ENCODE measurements around the gene CLIC2. TPM values are rescaled to one million over a fixed set of nuclear protein-coding genes. Genes with fewer than 3 reads are reported as not detected.
A peak's percentile ranks its signal among the peaks of the same experiment; 100 is the strongest.
"Not testable (repeated sequence)": the region's sequence is repeated elsewhere in the genome, so short reads cannot be mapped to it uniquely, and the experiment has no call there.

CLIC2 gene
- total RNA-seq (1 to 10 TPM in 1 of 5 donors, under 1 TPM in 4; 0.57 to 1.3 (median 0.72) TPM), total RNA-seq (0.47 to 5.0 (median 1.4) reads per million in 29 experiments)
- 0.29 TPM for total RNA-seq (2013)

DNA sequence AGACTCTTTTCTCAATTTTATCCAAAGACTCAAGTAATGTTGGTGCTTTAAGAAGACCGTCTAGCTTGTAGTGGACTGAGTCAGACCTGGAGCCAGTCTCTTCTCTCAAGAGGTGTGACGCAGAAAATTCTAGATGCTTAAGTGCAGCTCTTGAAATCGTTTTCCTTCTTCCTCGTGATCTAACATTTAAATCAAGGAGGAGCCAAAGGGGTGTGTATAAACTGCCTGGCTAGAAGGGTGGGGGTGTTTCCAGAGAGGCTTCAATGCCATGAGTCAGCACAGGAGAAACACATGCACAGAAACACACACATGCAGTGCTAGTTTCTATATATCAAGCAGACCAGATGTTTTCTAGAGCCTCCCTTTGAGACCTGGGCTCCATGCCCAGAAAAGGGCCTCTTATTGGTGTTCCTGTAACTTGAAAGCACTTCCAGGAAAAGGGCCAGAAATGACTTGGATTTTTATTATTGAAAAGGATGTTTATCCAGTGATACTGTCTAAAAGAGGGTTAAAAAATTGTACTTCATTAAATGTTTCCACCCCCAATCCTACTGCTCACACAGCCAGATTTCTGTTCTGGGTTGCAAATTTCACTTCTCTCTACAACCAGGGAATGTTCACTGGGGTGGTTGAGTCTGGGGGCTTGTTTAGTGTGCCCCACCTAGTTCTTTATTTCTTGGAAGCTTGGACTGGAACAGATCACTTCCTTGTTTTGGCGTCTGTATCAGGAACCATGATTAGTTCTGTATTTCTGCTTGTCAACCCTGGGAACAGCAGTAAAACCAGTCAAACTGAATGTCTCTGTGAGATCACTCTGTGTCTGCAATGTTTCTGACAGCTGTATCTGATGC is at the start of gene CLIC2:
CLIC2 (minus strand) TSS at position 129 of the 851 bp plus-strand sequence. CDS start 187 bp downstream, outside the sequence.
- WGBS (ENCODE audit: insufficient coverage): 63% methylated on average over 1 of the region's 5 CpGs

DNA sequence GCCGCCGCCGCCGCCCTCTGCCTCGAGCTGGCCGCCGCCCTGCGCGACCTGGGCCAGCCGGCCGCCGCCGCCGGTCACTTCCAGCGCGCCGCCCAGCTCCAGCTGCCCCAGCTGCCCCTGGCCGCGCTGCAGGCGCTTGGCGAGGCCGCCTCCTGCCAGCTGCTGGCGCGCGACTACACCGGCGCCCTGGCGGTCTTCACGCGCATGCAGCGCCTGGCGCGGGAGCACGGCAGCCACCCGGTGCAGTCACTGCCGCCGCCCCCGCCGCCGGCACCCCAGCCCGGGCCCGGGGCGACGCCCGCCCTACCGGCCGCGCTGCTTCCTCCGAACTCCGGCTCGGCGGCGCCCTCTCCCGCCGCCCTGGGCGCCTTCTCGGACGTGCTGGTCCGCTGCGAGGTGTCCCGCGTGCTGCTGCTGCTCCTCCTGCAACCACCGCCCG is 48.1 kb upstream of the CLIC2 start:
- H3K36me3 ChIP-seq (ENCODE audit: control insufficient read depth in 2 of 2, extremely low read depth in 1 of 2, insufficient read depth in 1 of 2, low read length in 1 of 2); H3K4me3 Mint-ChIP-seq; H3K4me3 ChIP-seq (ENCODE audit: control insufficient read depth in 1 of 2, extremely low read depth in 1 of 2, low read length in 1 of 2); H3K27me3 ChIP-seq (replicated peaks in 1 of 2; ENCODE audit: control insufficient read depth in 2 of 2, extremely low read depth in 1 of 2, insufficient read depth in 2 of 2, low read length in 1 of 2); H3K36me3 Mint-ChIP-seq; H3K4me1 ChIP-seq (ENCODE audit: control insufficient read depth in 1 of 2, extremely low read depth in 1 of 2, insufficient read depth in 2 of 2, low read length in 2 of 2); H3K27ac ChIP-seq (ENCODE audit: low read length); DNase-seq; H3K27me3 Mint-ChIP-seq; CTCF ChIA-PET; H3K27ac Mint-ChIP-seq; H3K9me3 Mint-ChIP-seq; POLR2A ChIA-PET; H3K9me3 ChIP-seq: not testable (repeated sequence)
- WGBS (ENCODE audit: insufficient coverage): no CpG with 5 or more reads among the region's 64 CpGs
- ATAC-seq (replicated peaks in 1 of 4): peak; percentile 57 to 74 (median 66)
- peaks cover 8 to 12% (median 11%) of the 10 kb centered on the region in 3 donors for H3K4me1 Mint-ChIP-seq

More for the DNA sequence above, at the start of gene CLIC2:
- DNase-seq (no peak), ATAC-seq (replicated peaks in 1 of 4) (no peak)
- Mint-ChIP-seq H3K27me3 (peaks cover 3 to 8% of the 10 kb centered on the region in 2 donors), H3K9me3 (no peaks in the 10 kb centered on the region), H3K27ac (no peak within 1 kb of the TSS), H3K4me1 (no peaks in the 10 kb centered on the region), H3K36me3 (no peaks in the 10 kb centered on the region), H3K4me3 (no peak within 1 kb of the TSS)
- ChIA-PET POLR2A (no interaction called here), CTCF (no interaction called here)
- H3K36me3 ChIP-seq (ENCODE audit: control insufficient read depth in 2 of 2, extremely low read depth in 1 of 2, insufficient read depth in 1 of 2, low read length in 1 of 2): no peaks in the 10 kb centered on the region
- no peak within 1 kb of the TSS for H3K27ac ChIP-seq (ENCODE audit: low read length)
- H3K9me3 ChIP-seq: no peaks in the 10 kb centered on the region
- no peaks in the 10 kb centered on the region for H3K27me3 ChIP-seq (replicated peaks in 1 of 2; ENCODE audit: control insufficient read depth in 2 of 2, extremely low read depth in 1 of 2, insufficient read depth in 2 of 2, low read length in 1 of 2)
- no peaks in the 10 kb centered on the region for H3K4me1 ChIP-seq (ENCODE audit: control insufficient read depth in 1 of 2, extremely low read depth in 1 of 2, insufficient read depth in 2 of 2, low read length in 2 of 2)
- H3K4me3 ChIP-seq (ENCODE audit: control insufficient read depth in 1 of 2, extremely low read depth in 1 of 2, low read length in 1 of 2): no peak within 1 kb of the TSS

DNA sequence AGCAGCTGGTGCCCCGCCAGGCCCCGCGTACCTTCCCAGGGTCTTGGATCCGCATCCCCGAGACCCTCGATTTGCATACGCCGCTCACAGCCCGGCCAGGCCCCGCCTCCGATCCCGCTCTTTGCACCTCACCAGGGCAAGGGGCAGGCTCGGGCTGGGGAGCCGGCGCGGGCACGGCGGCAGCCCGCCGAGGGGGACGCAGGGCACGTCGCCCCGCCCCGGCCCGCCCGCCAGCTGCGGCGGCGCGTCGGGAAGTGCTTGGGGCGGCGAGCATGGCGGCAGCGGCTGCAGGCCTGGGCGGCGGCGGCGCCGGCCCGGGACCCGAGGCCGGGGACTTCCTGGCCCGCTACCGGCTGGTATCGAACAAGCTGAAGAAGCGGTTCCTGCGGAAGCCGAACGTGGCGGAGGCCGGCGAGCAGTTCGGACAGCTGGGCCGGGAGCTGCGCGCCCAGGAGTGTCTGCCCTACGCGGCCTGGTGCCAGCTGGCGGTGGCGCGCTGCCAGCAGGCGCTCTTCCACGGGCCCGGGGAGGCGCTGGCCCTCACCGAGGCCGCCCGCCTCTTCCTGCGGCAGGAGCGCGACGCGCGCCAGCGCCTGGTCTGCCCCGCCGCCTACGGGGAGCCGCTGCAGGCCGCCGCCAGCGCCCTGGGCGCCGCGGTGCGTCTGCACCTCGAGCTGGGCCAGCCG is 47.6 kb upstream of the CLIC2 start, which contains the start of gene F8A2:
F8A2 (plus strand) TSS at position 253 of the 686 bp plus-strand sequence; CDS start at position 273, 20 bp downstream.
- H3K36me3 Mint-ChIP-seq; POLR2A ChIA-PET; H3K27ac Mint-ChIP-seq; H3K4me1 ChIP-seq (ENCODE audit: control insufficient read depth in 1 of 2, extremely low read depth in 1 of 2, insufficient read depth in 2 of 2, low read length in 2 of 2); DNase-seq; H3K4me1 Mint-ChIP-seq; H3K27me3 Mint-ChIP-seq; H3K9me3 Mint-ChIP-seq; CTCF ChIA-PET; H3K36me3 ChIP-seq (ENCODE audit: control insufficient read depth in 2 of 2, extremely low read depth in 1 of 2, insufficient read depth in 1 of 2, low read length in 1 of 2); H3K9me3 ChIP-seq; H3K4me3 Mint-ChIP-seq; H3K27me3 ChIP-seq (replicated peaks in 1 of 2; ENCODE audit: control insufficient read depth in 2 of 2, extremely low read depth in 1 of 2, insufficient read depth in 2 of 2, low read length in 1 of 2); H3K4me3 ChIP-seq (ENCODE audit: control insufficient read depth in 1 of 2, extremely low read depth in 1 of 2, low read length in 1 of 2); H3K27ac ChIP-seq (ENCODE audit: low read length): not testable (repeated sequence)
- peak; percentile 79 to 82 (median 80) for ATAC-seq (replicated peaks in 1 of 4)
- WGBS (ENCODE audit: insufficient coverage): no CpG with 5 or more reads among the region's 90 CpGs

DNA sequence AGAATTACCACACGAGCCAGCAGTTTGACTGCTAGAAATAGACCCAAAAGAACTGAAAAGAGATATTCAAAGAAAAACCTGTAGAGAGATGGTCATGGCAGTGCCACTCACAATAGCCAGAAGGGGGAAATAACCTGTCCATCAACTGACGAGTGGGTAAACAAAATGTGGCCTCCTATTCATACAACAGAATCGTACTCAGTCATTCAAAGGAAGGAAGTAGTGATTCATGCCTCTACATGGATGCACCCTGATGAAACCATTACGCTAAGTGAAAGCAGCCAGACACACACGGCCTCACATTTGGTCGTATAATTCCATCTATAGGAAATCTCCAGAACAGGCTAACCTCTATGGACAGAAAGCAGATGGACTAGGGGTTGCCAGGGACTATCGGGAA is 45.4 kb upstream of the CLIC2 start:
- CTCF ChIA-PET; H3K9me3 Mint-ChIP-seq; H3K27ac ChIP-seq (ENCODE audit: low read length); H3K4me1 Mint-ChIP-seq; H3K36me3 ChIP-seq (ENCODE audit: control insufficient read depth in 2 of 2, extremely low read depth in 1 of 2, insufficient read depth in 1 of 2, low read length in 1 of 2); H3K4me3 Mint-ChIP-seq; H3K9me3 ChIP-seq; DNase-seq; H3K27me3 ChIP-seq (replicated peaks in 1 of 2; ENCODE audit: control insufficient read depth in 2 of 2, extremely low read depth in 1 of 2, insufficient read depth in 2 of 2, low read length in 1 of 2); POLR2A ChIA-PET; H3K36me3 Mint-ChIP-seq; H3K4me3 ChIP-seq (ENCODE audit: control insufficient read depth in 1 of 2, extremely low read depth in 1 of 2, low read length in 1 of 2); H3K27ac Mint-ChIP-seq; H3K27me3 Mint-ChIP-seq; ATAC-seq (replicated peaks in 1 of 4); H3K4me1 ChIP-seq (ENCODE audit: control insufficient read depth in 1 of 2, extremely low read depth in 1 of 2, insufficient read depth in 2 of 2, low read length in 2 of 2): not testable (repeated sequence)
- no CpG with 5 or more reads among the region's 7 CpGs for WGBS (ENCODE audit: insufficient coverage)

DNA sequence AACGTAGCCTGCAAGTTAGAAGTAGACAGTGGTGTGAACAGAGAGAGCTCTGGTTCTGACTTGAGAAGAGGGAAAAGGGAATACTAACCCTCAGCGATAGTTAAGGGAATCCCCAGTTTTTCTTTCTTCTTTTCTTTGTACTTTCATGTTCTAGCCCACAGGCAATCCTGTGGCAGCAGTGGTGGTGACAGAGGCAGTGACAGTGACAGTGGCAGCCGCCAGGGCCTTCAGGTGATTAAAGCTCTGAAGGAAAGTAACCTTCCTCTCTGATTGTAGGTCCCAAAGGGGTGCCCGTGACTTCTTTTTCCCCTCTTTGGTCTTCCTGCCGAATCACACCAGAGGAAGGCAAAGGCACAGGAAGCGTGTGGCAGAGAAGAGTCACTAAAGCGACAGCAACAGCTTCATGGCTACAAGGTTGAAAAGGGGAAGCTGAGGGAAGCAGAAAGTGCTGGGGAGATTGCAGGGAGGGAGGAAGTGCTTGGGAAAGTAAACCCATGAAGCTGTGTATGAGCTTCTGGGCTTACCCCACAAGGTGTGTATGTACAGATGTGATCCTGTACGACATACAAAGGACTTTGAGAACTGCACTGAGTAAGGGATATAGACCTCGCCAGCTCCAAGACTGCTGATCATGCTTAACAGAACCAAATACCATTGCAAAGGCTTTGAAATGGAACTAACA is 39.5 kb upstream of the CLIC2 start:
- H3K27ac Mint-ChIP-seq; H3K4me1 Mint-ChIP-seq; H3K4me3 Mint-ChIP-seq; H3K4me3 ChIP-seq (ENCODE audit: control insufficient read depth in 1 of 2, extremely low read depth in 1 of 2, low read length in 1 of 2); H3K36me3 Mint-ChIP-seq; H3K27me3 Mint-ChIP-seq; H3K9me3 ChIP-seq; H3K27ac ChIP-seq (ENCODE audit: low read length); CTCF ChIA-PET; H3K27me3 ChIP-seq (replicated peaks in 1 of 2; ENCODE audit: control insufficient read depth in 2 of 2, extremely low read depth in 1 of 2, insufficient read depth in 2 of 2, low read length in 1 of 2); POLR2A ChIA-PET; H3K9me3 Mint-ChIP-seq; H3K36me3 ChIP-seq (ENCODE audit: control insufficient read depth in 2 of 2, extremely low read depth in 1 of 2, insufficient read depth in 1 of 2, low read length in 1 of 2); H3K4me1 ChIP-seq (ENCODE audit: control insufficient read depth in 1 of 2, extremely low read depth in 1 of 2, insufficient read depth in 2 of 2, low read length in 2 of 2); DNase-seq: not testable (repeated sequence)
- peak; percentile 68 to 95 (median 78) for ATAC-seq (replicated peaks in 1 of 4)
- WGBS (ENCODE audit: insufficient coverage): no CpG with 5 or more reads among the region's 9 CpGs

DNA sequence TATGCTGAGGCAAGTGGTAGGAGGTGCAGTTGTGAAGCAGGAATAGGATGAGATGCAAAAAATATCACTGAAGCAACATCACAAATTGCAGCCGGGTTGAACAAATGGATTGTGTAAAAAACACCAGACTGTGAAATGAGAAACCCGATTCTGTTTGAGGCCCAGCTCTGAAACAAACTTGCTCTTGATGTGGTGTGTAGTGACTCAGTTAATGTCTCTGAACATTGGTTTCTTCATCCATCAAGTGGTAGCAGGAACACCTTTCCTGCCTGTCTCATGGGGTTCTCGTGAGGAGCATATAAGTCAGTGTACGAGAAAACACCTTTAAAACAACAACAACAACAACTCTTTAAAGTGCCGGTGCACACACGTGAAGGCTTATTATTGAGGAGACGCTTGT is 29.3 kb upstream of the CLIC2 start:
- H3K4me1 ChIP-seq (ENCODE audit: control insufficient read depth in 1 of 2, extremely low read depth in 1 of 2, insufficient read depth in 2 of 2, low read length in 2 of 2); ATAC-seq (replicated peaks in 1 of 4); H3K27me3 ChIP-seq (replicated peaks in 1 of 2; ENCODE audit: control insufficient read depth in 2 of 2, extremely low read depth in 1 of 2, insufficient read depth in 2 of 2, low read length in 1 of 2); CTCF ChIA-PET; H3K9me3 ChIP-seq; DNase-seq; H3K4me1 Mint-ChIP-seq; POLR2A ChIA-PET; H3K4me3 ChIP-seq (ENCODE audit: control insufficient read depth in 1 of 2, extremely low read depth in 1 of 2, low read length in 1 of 2); H3K4me3 Mint-ChIP-seq; H3K27ac ChIP-seq (ENCODE audit: low read length); H3K9me3 Mint-ChIP-seq; H3K36me3 ChIP-seq (ENCODE audit: control insufficient read depth in 2 of 2, extremely low read depth in 1 of 2, insufficient read depth in 1 of 2, low read length in 1 of 2); H3K36me3 Mint-ChIP-seq; H3K27ac Mint-ChIP-seq; H3K27me3 Mint-ChIP-seq: not testable (repeated sequence)
- no CpG with 5 or more reads among the region's 7 CpGs for WGBS (ENCODE audit: insufficient coverage)
